Neural cell (in vitro differentiated cells): Measurements from ENCODE around the gene SACM1L. TPM values are rescaled to one million over a fixed set of nuclear protein-coding genes. Genes with fewer than 3 reads are reported as not detected.

ENCODE experiments used
- H2AFZ ChIP-seq: fragments of 200-600, 300-800 bp; sonication (generic), shearing (Covaris generic); 2 replicates; pipeline ENCODE4 v1.6.0; 2014; ENCODE audit warnings: low read depth, mild to moderate bottlenecking, antibody characterized with exemption, low read length, moderate library complexity
- H3F3A ChIP-seq: fragments of 200-600 bp; shearing (Covaris generic); 2 replicates; pipeline ENCODE4 v1.6.1; 2016; ENCODE audit warnings: mild to moderate bottlenecking, moderate library complexity, mixed read lengths, antibody characterized with exemption, low read length; ENCODE audit not compliant: insufficient read depth, poor library complexity, severe bottlenecking
- H3K27ac ChIP-seq: fragments of 200-600, 300-800 bp; sonication (generic), shearing (Covaris generic); 2 replicates; pipeline ENCODE4 v1.5.1; 2014; ENCODE audit warnings: mild to moderate bottlenecking, low read length, moderate library complexity
- H3K27me3 ChIP-seq: fragments of 300-800, 200-600 bp; sonication (generic), shearing (Covaris generic); 2 replicates; pipeline ENCODE4 v1.6.0; 2014; ENCODE audit warnings: mild to moderate bottlenecking, low read depth, low read length, moderate library complexity; ENCODE audit not compliant: insufficient read depth
- H3K36me3 ChIP-seq: fragments of 300-800, 200-600 bp; sonication (generic), shearing (Covaris generic); 2 replicates; pipeline ENCODE4 v1.5.1; 2014; ENCODE audit warnings: mild to moderate bottlenecking, antibody characterized with exemption, low read length, moderate library complexity; ENCODE audit not compliant: insufficient read depth
- H3K4me2 ChIP-seq: fragments of 300-800, 200-600 bp; sonication (generic), shearing (Covaris generic); 2 replicates; pipeline ENCODE4 v1.6.0; 2014; ENCODE audit warnings: mild to moderate bottlenecking, low read length
- H3K4me3 ChIP-seq: fragments of 300-800, 200-600 bp; sonication (generic), shearing (Covaris generic); 2 replicates; pipeline ENCODE4 v1.5.1; 2014; ENCODE audit warnings: mild to moderate bottlenecking, low read length, moderate library complexity
- H3K79me2 ChIP-seq: fragments of 200-600 bp; shearing (Covaris generic); replicated peaks from 2 replicates; pipeline ENCODE4 v1.6.0; 2014; ENCODE audit warnings: mild to moderate bottlenecking, low read length, moderate library complexity; ENCODE audit not compliant: insufficient read depth
- H3K9ac ChIP-seq: fragments of 300-800, 200-600 bp; sonication (generic), shearing (Covaris generic); 2 replicates; pipeline ENCODE4 v1.6.1; 2016; ENCODE audit warnings: mild to moderate bottlenecking, low read length, mixed read lengths
- H3K9me2 ChIP-seq: fragments of 200-600 bp; shearing (Covaris generic); 2 replicates; pipeline ENCODE4 v1.6.1; 2016; ENCODE audit warnings: mild to moderate bottlenecking, low read length, mixed read lengths; ENCODE audit not compliant: insufficient read depth
- H3K9me3 ChIP-seq: fragments of 200-600, 300-800 bp; sonication (generic), shearing (Covaris generic); 2 replicates; pipeline ENCODE4 v1.6.1; 2016; ENCODE audit warnings: mild to moderate bottlenecking, mixed run types, low read length, moderate library complexity, mixed read lengths
- H4K20me1 ChIP-seq: fragments of 200-600 bp; shearing (Covaris generic); 2 replicates; pipeline ENCODE4 v1.6.1; 2016; ENCODE audit warnings: mild to moderate bottlenecking, mixed run types; ENCODE audit not compliant: insufficient read depth
- CTCF ChIP-seq: fragments of 450-650 bp; IDR thresholded peaks from 2 replicates; pipeline ENCODE4 v1.5.1; 2014; ENCODE audit warnings: antibody characterized with exemption, mild to moderate bottlenecking, moderate library complexity; ENCODE audit not compliant: poor library complexity, severe bottlenecking
- EP300 ChIP-seq: fragments of 450-650 bp; conservative IDR thresholded peaks from 2 replicates; pipeline ENCODE4 v1.6.1; 2014; ENCODE audit warnings: antibody characterized with exemption, mild to moderate bottlenecking, moderate library complexity; ENCODE audit not compliant: poor library complexity, severe bottlenecking
- EZH2 ChIP-seq: fragments of 200-600, 300-800 bp; shearing (Covaris generic), sonication (generic); IDR thresholded peaks from 2 replicates; pipeline ENCODE4 v1.6.1; 2014; ENCODE audit warnings: antibody characterized with exemption, low read length, borderline replicate concordance, mild to moderate bottlenecking; ENCODE audit not compliant: insufficient read depth, poor library complexity, severe bottlenecking
- MXI1 ChIP-seq: fragments of 450-650 bp; conservative IDR thresholded peaks from 2 replicates; pipeline ENCODE4 v1.6.1; 2014; ENCODE audit warnings: antibody characterized with exemption, mild to moderate bottlenecking; ENCODE audit not compliant: poor library complexity, severe bottlenecking
- POLR2AphosphoS5 ChIP-seq: IDR thresholded peaks from 2 replicates; pipeline ENCODE4 v1.6.1; 2012
- RAD21 ChIP-seq: fragments of 450-650 bp; conservative IDR thresholded peaks from 2 replicates; pipeline ENCODE4 v1.6.1; 2014; ENCODE audit warnings: antibody characterized with exemption, mild to moderate bottlenecking, moderate library complexity
- REST ChIP-seq: IDR thresholded peaks from 2 replicates; pipeline ENCODE4 v1.6.1; 2012; ENCODE audit warnings: borderline replicate concordance
- SMC3 ChIP-seq: fragments of 450-650 bp; conservative IDR thresholded peaks from 2 replicates; pipeline ENCODE4 v1.6.1; 2014; ENCODE audit warnings: antibody characterized with exemption, mild to moderate bottlenecking, moderate library complexity; ENCODE audit not compliant: poor library complexity
- TAF1 ChIP-seq: IDR thresholded peaks from 2 replicates; pipeline ENCODE4 v1.6.1; 2012; ENCODE audit warnings: low read depth
- polyA plus RNA-seq: library from polyadenylated mRNA; depleted of rRNA; stranded (reverse); fragments of >200 nt; gene quantifications from 2 replicates; pipeline ENCODE4 v1.2.3, GENCODE V29; 2014

The SACM1L gene
- polyA plus RNA-seq, 1 donor from 2014 or later, result 66.2 TPM

DNA sequence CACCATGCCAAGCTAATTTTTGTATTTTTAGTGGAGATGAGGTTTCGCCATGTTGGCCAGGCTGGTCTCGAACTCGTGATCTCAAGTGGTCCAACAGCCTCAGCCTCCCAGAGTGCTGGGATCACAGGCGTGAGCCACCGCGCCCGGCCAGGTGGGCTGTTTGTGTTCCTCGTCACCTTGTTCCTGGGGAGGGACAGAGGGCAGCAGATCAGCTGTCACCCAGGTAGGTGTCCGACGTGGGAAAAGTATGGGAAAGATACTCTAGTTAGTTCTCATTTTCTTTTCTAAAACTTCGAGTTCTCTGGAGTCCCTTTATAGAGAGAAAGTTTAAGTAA, 28.7 kb upstream of the SACM1L start:
- Histone ChIP-seq H3K36me3 (no peaks in the 10 kb centered on the region), H3F3A (no peaks in the 10 kb centered on the region), H3K4me2 (no peak overlapping the region), H3K9me3 (no peaks in the 10 kb centered on the region), H3K27ac (no peak overlapping the region), H3K9me2 (no peaks in the 10 kb centered on the region), H3K27me3 (no peaks in the 10 kb centered on the region), H2AFZ (no peak overlapping the region), H3K4me3 (no peak overlapping the region), H3K9ac (no peak overlapping the region), H3K79me2 (no peaks in the 10 kb centered on the region), H4K20me1 (no peaks in the 10 kb centered on the region)
- TF ChIP-seq TAF1 (no peak), EP300 (no peak), SMC3 (no peak), EZH2 (no peak), CTCF (no peak)

GRCh38 chr3:45664578-45664977, 24.6 kb upstream of the SACM1L start:
- no peaks in the 10 kb centered on the region for H3K79me2 ChIP-seq
- H3K9ac ChIP-seq, result no peak overlapping the region
- H3K27me3 ChIP-seq, result no peaks in the 10 kb centered on the region
- TF ChIP-seq EP300 (no peak), RAD21 (no peak), REST (no peak), EZH2 (no peak), TAF1 (no peak), POLR2AphosphoS5 (no peak), MXI1 (no peak), CTCF (no peak), SMC3 (no peak)
- H3K27ac ChIP-seq, result no peak overlapping the region
- H3K9me2 ChIP-seq, result no peaks in the 10 kb centered on the region
- no peak overlapping the region for H3K4me2 ChIP-seq
- H2AFZ ChIP-seq, result no peak overlapping the region
- H3F3A ChIP-seq, result no peaks in the 10 kb centered on the region
- H3K36me3 ChIP-seq, result no peaks in the 10 kb centered on the region
- H4K20me1 ChIP-seq, result no peaks in the 10 kb centered on the region
- H3K9me3 ChIP-seq, result no peaks in the 10 kb centered on the region
- no peak overlapping the region for H3K4me3 ChIP-seq
